ENCODE results near the gene DCTN4.

DCTN4 gene

GRCh38 chr5:150662731-150663516 lies 95.9 kb downstream of the DCTN4 start:
- no peak for DNase-seq

- no peak for DNase-seq
These were observed 96.8 kb downstream of the DCTN4 start for GRCh38 chr5:150661821-150662596.

- DNase-seq, result no peak
These were observed 97.7 kb downstream of the DCTN4 start, which contains the start of gene MYOZ3 for GRCh38 chr5:150661086-150661485. Gene MYOZ3, plus strand, starts transcription at chr5:150661251. Its CDS starts 1,691 bp downstream, at chr5:150662942.

GRCh38 chr5:150660108-150660831 lies 98.5 kb downstream of the DCTN4 start:
- no peak for DNase-seq

GRCh38 chr5:150659360-150660107 lies 99.3 kb downstream of the DCTN4 start:
- no peak for DNase-seq

- no peak for DNase-seq
These were observed 100.0 kb downstream of the DCTN4 start for GRCh38 chr5:150658699-150659265.
